ENCODE measurements around the gene USP22. TPM values are rescaled to one million over a fixed set of nuclear protein-coding genes. Genes with fewer than 3 reads are reported as not detected.

The USP22 gene
- total and polyA plus RNA-seq, 2 donors (not counting 1 experiment from before 2014, with no cell fraction given): 235 TPM

DNA sequence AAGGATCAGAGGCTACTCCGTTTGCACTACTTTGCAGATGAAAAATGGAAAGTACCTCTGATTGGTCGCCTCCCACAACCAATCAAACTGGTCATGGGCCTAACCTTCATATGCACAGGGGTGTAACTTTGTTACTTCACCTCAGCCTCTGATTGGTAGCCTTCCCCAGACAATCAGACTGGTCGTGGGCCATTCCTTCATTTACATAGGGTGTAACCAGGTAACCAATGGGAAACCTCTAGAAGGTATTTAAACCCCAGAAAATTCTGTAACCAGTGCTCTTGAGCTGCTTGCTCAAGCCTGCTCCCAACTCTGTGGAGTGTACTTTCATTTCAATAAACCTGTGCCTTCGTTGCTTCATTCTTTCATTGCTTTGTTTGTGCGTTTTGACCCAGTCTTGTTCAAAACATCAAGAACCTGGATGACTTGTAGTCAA, 39.2 kb upstream of the USP22 start:
- Histone ChIP-seq H3K79me2 (ENCODE audit: control insufficient read depth, insufficient read depth, low read length) (no peaks in the 10 kb centered on the region), H3K4me2 (ENCODE audit: extremely low read depth, insufficient read depth, low read length) (no peak overlapping the region), H3K4me3 (replicated peaks in 1 of 4; ENCODE audit: control extremely low read depth in 1 of 4, insufficient read depth in 1 of 4, low read depth in 3 of 4, low read length in 4 of 4) (no peak overlapping the region), H3K9me3 (ENCODE audit: control insufficient read depth, insufficient read depth, low read depth, low read length) (no peaks in the 10 kb centered on the region), H3K27ac (ENCODE audit: insufficient read depth, low read length) (no peak overlapping the region), H3K36me3 (ENCODE audit: control insufficient read depth, insufficient read depth, low read length) (no peaks in the 10 kb centered on the region), H3K9ac (ENCODE audit: insufficient read depth, low read length) (no peak overlapping the region), H4K20me1 (ENCODE audit: control insufficient read depth, extremely low read depth, insufficient read depth, low read length) (no peaks in the 10 kb centered on the region), H3K27me3 (ENCODE audit: control insufficient read depth, insufficient read depth, low read length) (peaks cover 5% of the 10 kb centered on the region), H3K4me1 (ENCODE audit: control insufficient read depth, extremely low read depth, insufficient read depth, low read length) (no peaks in the 10 kb centered on the region), H2AFZ (ENCODE audit: low read length) (no peak overlapping the region)
- DNase-seq (ENCODE audit: low read depth in 2 of 2): no peak
- TF ChIP-seq EZH2 (IDR thresholded peaks at IDR 0.05; ENCODE audit: low read length, missing control alignments): no peak
- TF ChIP-seq CTCF (conservative IDR thresholded peaks at IDR 0.05 in 1 of 2, IDR thresholded peaks at IDR 0.05 in 1 of 2; ENCODE audit: low read depth in 1 of 2, low read length in 2 of 2): no peak

GRCh38 chr17:21079196-21079595, 36.4 kb upstream of the USP22 start:
- Histone ChIP-seq H3K9me3 (ENCODE audit: control insufficient read depth, insufficient read depth, low read depth, low read length) (no peaks in the 10 kb centered on the region), H3K79me2 (ENCODE audit: control insufficient read depth, insufficient read depth, low read length) (no peaks in the 10 kb centered on the region), H4K20me1 (ENCODE audit: control insufficient read depth, extremely low read depth, insufficient read depth, low read length) (no peaks in the 10 kb centered on the region), H3K27me3 (ENCODE audit: control insufficient read depth, insufficient read depth, low read length) (peaks cover 5% of the 10 kb centered on the region), H3K36me3 (ENCODE audit: control insufficient read depth, insufficient read depth, low read length) (no peaks in the 10 kb centered on the region), H3K27ac (ENCODE audit: insufficient read depth, low read length) (no peak overlapping the region), H3K4me2 (ENCODE audit: extremely low read depth, insufficient read depth, low read length) (no peak overlapping the region), H2AFZ (ENCODE audit: low read length) (no peak overlapping the region), H3K4me1 (ENCODE audit: control insufficient read depth, extremely low read depth, insufficient read depth, low read length) (no peaks in the 10 kb centered on the region), H3K4me3 (replicated peaks in 1 of 4; ENCODE audit: control extremely low read depth in 1 of 4, insufficient read depth in 1 of 4, low read depth in 3 of 4, low read length in 4 of 4) (no peak overlapping the region), H3K9ac (ENCODE audit: insufficient read depth, low read length) (no peak overlapping the region)
- no peak for DNase-seq (ENCODE audit: low read depth in 2 of 2)
- TF ChIP-seq CTCF (conservative IDR thresholded peaks at IDR 0.05 in 1 of 2, IDR thresholded peaks at IDR 0.05 in 1 of 2; ENCODE audit: low read depth in 1 of 2, low read length in 2 of 2) (no peak), EZH2 (IDR thresholded peaks at IDR 0.05; ENCODE audit: low read length, missing control alignments) (no peak)

- H3K79me2 ChIP-seq (ENCODE audit: control insufficient read depth, insufficient read depth, low read length): no peaks in the 10 kb centered on the region
- TF ChIP-seq CTCF (conservative IDR thresholded peaks at IDR 0.05 in 1 of 2, IDR thresholded peaks at IDR 0.05 in 1 of 2; ENCODE audit: low read depth in 1 of 2, low read length in 2 of 2) (no peak), EZH2 (IDR thresholded peaks at IDR 0.05; ENCODE audit: low read length, missing control alignments) (no peak)
- no peak overlapping the region for H3K4me2 ChIP-seq (ENCODE audit: extremely low read depth, insufficient read depth, low read length)
- no peak overlapping the region for H3K4me3 ChIP-seq (replicated peaks in 1 of 4; ENCODE audit: control extremely low read depth in 1 of 4, insufficient read depth in 1 of 4, low read depth in 3 of 4, low read length in 4 of 4)
- no peak overlapping the region for H3K9ac ChIP-seq (ENCODE audit: insufficient read depth, low read length)
- H3K36me3 ChIP-seq (ENCODE audit: control insufficient read depth, insufficient read depth, low read length): no peaks in the 10 kb centered on the region
- H3K4me1 ChIP-seq (ENCODE audit: control insufficient read depth, extremely low read depth, insufficient read depth, low read length): no peaks in the 10 kb centered on the region
- no peak overlapping the region for H2AFZ ChIP-seq (ENCODE audit: low read length)
- no peak overlapping the region for H3K27ac ChIP-seq (ENCODE audit: insufficient read depth, low read length)
- no peaks in the 10 kb centered on the region for H3K9me3 ChIP-seq (ENCODE audit: control insufficient read depth, insufficient read depth, low read depth, low read length)
- H4K20me1 ChIP-seq (ENCODE audit: control insufficient read depth, extremely low read depth, insufficient read depth, low read length): no peaks in the 10 kb centered on the region
- H3K27me3 ChIP-seq (ENCODE audit: control insufficient read depth, insufficient read depth, low read length): peaks cover 5% of the 10 kb centered on the region
- no peak for DNase-seq (ENCODE audit: low read depth in 2 of 2)
These were observed 35.4 kb upstream of the USP22 start for GRCh38 chr17:21078016-21078780.
